Subcutaneous adipose tissue (tissue), 4 donors: ENCODE results near the gene PRDM11. TPM values are rescaled to one million over a fixed set of nuclear protein-coding genes. Genes with fewer than 3 reads are reported as not detected.

Source experiments
- total RNA-seq, 4 donors: library from RNA; depleted of rRNA; stranded (reverse); fragments of >200 nt; gene quantifications; one replicate each; pipeline ENCODE4 v1.1.0, GENCODE V29; 2016
- TF ChIP-seq, protein P1 (sequence below): fragments of 450-650 bp; IDR thresholded peaks from one replicate; pipeline ENCODE4 v1.5.1; 2016; ENCODE audit warnings: low read depth, mild to moderate bottlenecking, control low read depth, antibody characterized with exemption, moderate library complexity

PRDM11 gene
- total RNA-seq, 4 donors from 2014 or later = 3.9 to 11.3 (median 6.4) TPM

DNA sequence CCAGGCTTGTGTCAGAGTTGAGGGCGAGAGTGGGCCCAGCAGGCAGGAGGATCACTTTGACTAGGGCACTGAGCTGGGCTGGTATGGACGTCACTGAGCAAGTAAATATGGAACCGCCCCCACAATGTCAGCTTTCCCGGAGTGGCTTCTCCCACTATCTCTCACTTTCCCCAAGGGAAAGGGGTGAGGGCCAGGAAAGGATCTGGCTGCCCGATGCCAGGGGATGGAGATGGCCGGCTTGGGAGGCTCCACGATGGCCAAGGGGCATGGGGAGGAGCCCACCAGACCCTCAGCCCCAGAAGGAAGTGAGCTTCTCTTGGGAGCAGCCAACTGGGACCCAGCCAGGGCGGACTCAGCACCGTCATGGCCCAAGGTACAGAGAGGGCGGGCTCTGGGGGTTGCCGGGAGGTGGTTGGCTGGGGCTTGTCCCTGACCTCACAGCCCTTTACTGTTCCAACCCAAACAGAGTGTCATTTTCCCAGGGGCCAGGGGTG, 8.7 kb downstream of the PRDM11 start:
- TF ChIP-seq, protein P1, sequence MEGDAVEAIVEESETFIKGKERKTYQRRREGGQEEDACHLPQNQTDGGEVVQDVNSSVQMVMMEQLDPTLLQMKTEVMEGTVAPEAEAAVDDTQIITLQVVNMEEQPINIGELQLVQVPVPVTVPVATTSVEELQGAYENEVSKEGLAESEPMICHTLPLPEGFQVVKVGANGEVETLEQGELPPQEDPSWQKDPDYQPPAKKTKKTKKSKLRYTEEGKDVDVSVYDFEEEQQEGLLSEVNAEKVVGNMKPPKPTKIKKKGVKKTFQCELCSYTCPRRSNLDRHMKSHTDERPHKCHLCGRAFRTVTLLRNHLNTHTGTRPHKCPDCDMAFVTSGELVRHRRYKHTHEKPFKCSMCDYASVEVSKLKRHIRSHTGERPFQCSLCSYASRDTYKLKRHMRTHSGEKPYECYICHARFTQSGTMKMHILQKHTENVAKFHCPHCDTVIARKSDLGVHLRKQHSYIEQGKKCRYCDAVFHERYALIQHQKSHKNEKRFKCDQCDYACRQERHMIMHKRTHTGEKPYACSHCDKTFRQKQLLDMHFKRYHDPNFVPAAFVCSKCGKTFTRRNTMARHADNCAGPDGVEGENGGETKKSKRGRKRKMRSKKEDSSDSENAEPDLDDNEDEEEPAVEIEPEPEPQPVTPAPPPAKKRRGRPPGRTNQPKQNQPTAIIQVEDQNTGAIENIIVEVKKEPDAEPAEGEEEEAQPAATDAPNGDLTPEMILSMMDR = no peak

DNA sequence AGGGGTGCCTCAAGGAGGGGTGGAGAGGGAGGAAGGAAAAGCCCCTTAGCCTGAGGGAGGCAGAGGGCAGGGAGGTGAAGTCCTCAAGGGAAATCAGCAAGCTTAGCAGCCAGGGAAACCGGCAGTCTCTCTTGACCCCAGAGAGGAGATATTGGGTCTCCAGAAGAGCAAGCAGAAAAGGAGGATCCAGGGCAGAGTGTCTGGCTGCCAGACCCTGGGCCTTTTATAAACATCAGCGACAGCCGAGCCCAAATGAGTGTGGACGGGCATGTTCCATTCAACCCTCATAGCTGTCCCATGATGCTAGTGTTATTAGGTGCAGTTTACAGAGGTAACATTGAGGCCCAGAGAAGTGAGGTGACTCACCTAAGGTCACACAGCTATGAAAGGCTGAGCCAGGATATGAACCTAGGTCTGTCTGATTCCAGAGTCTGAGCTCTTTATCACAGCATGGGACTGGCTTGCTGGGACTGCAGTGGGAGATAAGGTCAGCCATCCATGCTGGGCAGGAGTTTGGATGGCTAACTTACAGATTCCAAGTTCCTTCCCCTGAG, 9.3 kb downstream of the PRDM11 start:
- TF ChIP-seq, protein P1 = no peak

DNA sequence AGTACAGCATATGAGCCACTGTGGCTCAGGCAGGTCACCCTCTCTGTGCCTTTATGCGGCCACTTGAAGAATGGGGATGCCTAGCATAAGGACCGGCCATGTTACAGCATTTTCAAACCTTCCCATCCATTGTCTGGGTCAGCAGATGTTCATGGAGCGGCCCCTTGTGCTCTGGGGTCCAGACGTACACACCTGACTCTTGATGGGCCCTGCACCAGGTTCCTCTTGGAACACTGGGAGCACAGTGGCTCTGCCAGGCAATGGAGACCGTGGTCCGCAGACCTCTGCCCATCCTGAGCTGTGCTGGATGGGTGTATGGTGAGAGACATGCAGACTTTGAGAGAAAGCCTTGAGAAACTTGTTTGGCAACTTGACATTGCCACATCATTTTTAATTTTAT, 9.8 kb downstream of the PRDM11 start:
- TF ChIP-seq, protein P1 = no peak

DNA sequence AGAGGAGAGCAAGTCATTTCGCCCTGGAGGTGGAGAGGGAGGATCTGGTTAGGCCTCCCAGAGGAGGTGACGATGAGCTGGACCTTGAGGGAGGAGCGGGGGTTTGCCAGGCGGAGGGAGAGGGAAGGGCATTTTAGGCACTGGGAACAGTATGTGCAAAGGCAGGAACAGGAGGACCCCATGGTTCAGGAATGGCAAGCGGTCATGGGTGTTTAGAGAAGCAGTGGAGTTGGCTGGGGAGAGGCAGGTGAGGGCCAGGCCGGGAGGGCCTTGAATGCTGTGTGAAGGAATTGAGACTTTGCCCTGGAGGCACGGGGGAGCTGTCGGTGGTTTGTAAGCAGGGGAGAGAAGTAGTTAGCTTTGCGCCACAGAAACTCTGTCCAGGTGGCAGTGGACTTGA, 10.3 kb downstream of the PRDM11 start:
- TF ChIP-seq, protein P1 = no peak

DNA sequence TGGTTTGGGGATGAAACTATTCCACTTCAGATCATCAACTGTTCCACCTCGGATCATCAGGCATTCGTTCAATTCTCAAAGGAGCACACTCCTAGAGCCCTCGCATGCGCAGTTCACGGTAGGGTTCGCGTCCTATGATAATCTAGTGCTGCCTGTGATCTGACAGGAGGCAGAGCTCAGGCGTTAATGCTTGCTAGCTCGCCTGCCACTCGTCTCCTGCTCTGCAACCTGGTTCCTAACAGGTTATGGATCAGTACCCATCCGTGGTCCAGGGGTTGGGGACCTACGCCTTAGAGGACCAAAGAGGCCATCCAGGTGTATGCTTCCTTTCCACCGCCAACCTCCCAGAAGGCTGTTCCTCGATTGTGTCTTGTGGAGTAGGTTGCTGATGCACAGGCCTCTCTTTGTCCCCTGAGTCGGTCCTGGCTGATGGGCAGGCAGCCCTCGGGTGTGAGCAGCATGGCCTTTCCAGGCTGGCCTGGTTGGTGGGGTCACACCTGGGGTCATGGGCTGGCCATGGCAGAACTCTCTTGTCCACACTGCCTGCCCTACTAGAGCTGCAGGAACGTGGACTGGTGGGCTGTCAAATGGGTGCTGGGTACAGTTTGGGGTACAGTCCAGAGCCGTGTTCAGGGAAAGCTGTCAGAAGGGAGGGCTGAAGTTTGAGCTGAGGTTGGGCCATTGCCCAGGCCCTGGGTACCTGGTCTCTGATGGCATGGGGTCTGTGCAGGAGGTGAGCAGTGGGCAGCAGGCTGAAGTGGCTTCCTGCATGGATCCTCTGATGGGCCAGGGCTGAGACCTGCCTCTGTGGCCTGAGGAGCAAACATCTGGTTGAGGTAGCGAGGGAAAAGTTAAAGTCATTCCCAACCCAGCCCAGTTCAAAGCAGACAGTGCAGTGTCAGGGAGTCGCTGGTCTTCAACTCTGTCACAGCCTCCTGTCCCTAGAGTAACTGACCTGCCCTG, 11.1 kb downstream of the PRDM11 start:
- TF ChIP-seq, protein P1 = no peak

DNA sequence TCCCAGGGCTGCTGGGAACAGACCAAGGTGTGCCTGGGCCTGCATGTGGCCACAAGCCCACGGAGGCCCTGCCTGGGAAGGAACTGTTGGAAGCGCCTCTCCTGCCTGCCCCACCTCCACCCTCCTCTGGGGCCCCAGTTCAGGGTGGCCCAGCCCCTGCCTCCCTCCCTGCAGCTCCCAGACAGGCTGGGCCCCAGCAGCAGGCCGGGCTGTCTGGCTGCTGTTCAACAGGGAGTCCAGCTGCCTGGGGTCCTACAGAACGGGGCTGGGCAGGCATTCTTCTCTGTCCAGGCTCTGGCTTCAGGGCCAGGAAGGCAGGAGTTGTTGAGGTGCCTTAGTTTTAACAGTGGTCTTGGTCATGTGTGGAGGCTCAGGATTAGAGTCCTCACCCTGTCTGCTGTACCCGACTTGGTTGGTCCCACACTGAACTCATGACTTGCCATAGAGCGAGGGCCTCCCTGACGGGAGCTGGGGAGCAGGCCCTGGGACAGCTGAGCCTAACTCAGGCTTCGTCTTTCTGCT, 11.8 kb downstream of the PRDM11 start:
- TF ChIP-seq, protein P1 = no peak
